Measurements from ENCODE around the gene ADAMTS10. TPM values are rescaled to one million over a fixed set of nuclear protein-coding genes. Genes with fewer than 3 reads are reported as not detected.

The ADAMTS10 gene
- total and polyA plus RNA-seq, 10 of the 15 experiments (the other 5 are each of a cell fraction or from before 2014, with no cell fraction given) = 0.01 to 2.5 (median 0.42) TPM; not detected in 3

GRCh38 chr19:8569066-8569771, 41.3 kb downstream of the ADAMTS10 start (continued):
- TF ChIP-seq TCF12 (IDR thresholded peaks at IDR 0.05; ENCODE audit: low read depth, low read length) = no peak
- TF ChIP-seq SUPT20H (IDR thresholded peaks at IDR 0.05; ENCODE audit: borderline replicate concordance, control insufficient read depth, low read depth, low read length) = no peak
- peak; percentile 100 for TF ChIP-seq RUNX3 (IDR thresholded peaks at IDR 0.05; ENCODE audit: low read length)
- no peak for TF ChIP-seq ZNF217 (IDR thresholded peaks at IDR 0.05)
- no peak for TF ChIP-seq IRF5 (IDR thresholded peaks at IDR 0.05; ENCODE audit: borderline replicate concordance)
- no peak for TF ChIP-seq KDM1A (IDR thresholded peaks at IDR 0.05; ENCODE audit: borderline replicate concordance)
- TF ChIP-seq GABPA (IDR thresholded peaks at IDR 0.05; ENCODE audit: low read depth) = no peak
- 0 out of 2 replicates have a peak, but pooled peaks have one; percentile 12 for TF ChIP-seq RCOR1 (conservative IDR thresholded peaks at IDR 0.05; ENCODE audit: low read depth, low read length)
- no peak for TF ChIP-seq SREBF2 (IDR thresholded peaks at IDR 0.05; ENCODE audit: low read length)
- TF ChIP-seq NFIC (IDR thresholded peaks at IDR 0.05; ENCODE audit: low read depth, low read length) = peak; percentile 68; the same call in 1 of the 2 replicates
- TF ChIP-seq ZNF274 (IDR thresholded peaks at IDR 0.05; ENCODE audit: insufficient read depth, insufficient read length) = no peak
- TF ChIP-seq MLLT1 (IDR thresholded peaks at IDR 0.05) = peak; percentile 93
- peak; percentile 76 to 78 for TF ChIP-seq IKZF2 (IDR thresholded peaks at IDR 0.05)
- TF ChIP-seq REST (IDR thresholded peaks at IDR 0.05; ENCODE audit: low read depth, low read length) = no peak
- TF ChIP-seq CHD1 (IDR thresholded peaks at IDR 0.05; ENCODE audit: low read depth, low read length) = no peak
- no peak for TF ChIP-seq PAX8 (IDR thresholded peaks at IDR 0.05)
- peak; percentile 61 for TF ChIP-seq BCL3 (IDR thresholded peaks at IDR 0.05; ENCODE audit: borderline replicate concordance, insufficient read depth, low read depth, low read length, poor library complexity, severe bottlenecking)
- TF ChIP-seq MYC (IDR thresholded peaks at IDR 0.05; ENCODE audit: insufficient read depth, insufficient read length, insufficient replicate concordance, low read length, severe bottlenecking) = no peak
- no peak for TF ChIP-seq TCF3 (IDR thresholded peaks at IDR 0.05; ENCODE audit: borderline replicate concordance, insufficient read depth, low read depth, low read length)
- peak; percentile 69; the same call in 1 of the 2 replicates for TF ChIP-seq CREM (IDR thresholded peaks at IDR 0.05; ENCODE audit: low read depth)
- no peak for TF ChIP-seq ZBTB33 (IDR thresholded peaks at IDR 0.05)
